OCI-LY3 (cell line): ENCODE data around the gene TSPEAR.

ENCODE experiments used
- EZH2phosphoT487 ChIP-seq: fragments of 200-600 bp; shearing (Covaris generic); IDR thresholded peaks from 2 replicates; pipeline ENCODE4 v1.6.1; 2018; ENCODE audit warnings: antibody characterized with exemption, mixed run types, low read depth
- TF ChIP-seq, protein P1 (sequence below): fragments of 200-600, 300-600 bp; sonication (generic); IDR thresholded peaks from 2 replicates; pipeline ENCODE4 v1.5.1; 2014; ENCODE audit warnings: antibody characterized with exemption, low read length, low read depth

DNA sequence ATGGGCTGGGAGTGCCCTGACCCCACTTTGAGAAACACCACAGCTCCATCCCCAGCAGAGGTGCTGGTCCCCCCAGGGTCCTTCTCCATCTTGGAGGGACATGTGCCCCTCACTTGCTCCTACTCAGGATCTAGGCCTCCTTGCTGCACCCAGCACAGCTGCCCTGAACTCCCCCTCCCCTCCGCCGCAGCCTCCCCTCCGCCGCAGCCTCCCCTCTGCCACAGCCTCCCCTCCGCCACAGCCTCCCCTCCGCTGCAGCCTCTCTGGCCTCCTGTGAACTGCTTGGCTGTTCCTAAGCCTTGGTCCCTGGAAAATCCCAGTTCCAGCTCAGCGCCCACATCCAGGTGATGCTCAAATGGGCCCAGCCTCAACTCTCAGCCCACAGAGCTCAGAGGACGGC is 15.9 kb upstream of the TSPEAR start:
- TF ChIP-seq, protein P1, sequence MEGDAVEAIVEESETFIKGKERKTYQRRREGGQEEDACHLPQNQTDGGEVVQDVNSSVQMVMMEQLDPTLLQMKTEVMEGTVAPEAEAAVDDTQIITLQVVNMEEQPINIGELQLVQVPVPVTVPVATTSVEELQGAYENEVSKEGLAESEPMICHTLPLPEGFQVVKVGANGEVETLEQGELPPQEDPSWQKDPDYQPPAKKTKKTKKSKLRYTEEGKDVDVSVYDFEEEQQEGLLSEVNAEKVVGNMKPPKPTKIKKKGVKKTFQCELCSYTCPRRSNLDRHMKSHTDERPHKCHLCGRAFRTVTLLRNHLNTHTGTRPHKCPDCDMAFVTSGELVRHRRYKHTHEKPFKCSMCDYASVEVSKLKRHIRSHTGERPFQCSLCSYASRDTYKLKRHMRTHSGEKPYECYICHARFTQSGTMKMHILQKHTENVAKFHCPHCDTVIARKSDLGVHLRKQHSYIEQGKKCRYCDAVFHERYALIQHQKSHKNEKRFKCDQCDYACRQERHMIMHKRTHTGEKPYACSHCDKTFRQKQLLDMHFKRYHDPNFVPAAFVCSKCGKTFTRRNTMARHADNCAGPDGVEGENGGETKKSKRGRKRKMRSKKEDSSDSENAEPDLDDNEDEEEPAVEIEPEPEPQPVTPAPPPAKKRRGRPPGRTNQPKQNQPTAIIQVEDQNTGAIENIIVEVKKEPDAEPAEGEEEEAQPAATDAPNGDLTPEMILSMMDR = no peak
- no peak for TF ChIP-seq EZH2phosphoT487
